ENCODE data around the gene CTSC.
"Not testable (repeated sequence)": the region's sequence is repeated elsewhere in the genome, so short reads cannot be mapped to it uniquely, and the experiment has no call there.

CTSC gene

GRCh38 chr11:88326099-88326498 is 11.4 kb downstream of the CTSC start:
- no peak for TF ChIP-seq CTCF (IDR thresholded peaks at IDR 0.05; ENCODE audit: insufficient read depth, low read length, poor library complexity, severe bottlenecking)
- TF ChIP-seq EZH2phosphoT487 (conservative IDR thresholded peaks at IDR 0.05; ENCODE audit: low read length): no peak
- Histone ChIP-seq H3K36me3 (ENCODE audit: low read length) (peaks cover 44% of the 10 kb centered on the region), H3K9me3 (ENCODE audit: insufficient read depth, low read length) (no peaks in the 10 kb centered on the region), H3F3A (ENCODE audit: insufficient read depth) (0 out of 2 replicates have a peak, but pooled peaks cover 5% of the 10 kb centered on the region), H3K27ac (ENCODE audit: low read depth, low read length) (no peak overlapping the region), H3K9me2 (replicated peaks; ENCODE audit: insufficient read depth, low read length) (no peaks in the 10 kb centered on the region), H4K20me1 (ENCODE audit: low read depth, low read length) (0 out of 2 replicates have a peak, but pooled peaks cover 3% of the 10 kb centered on the region), H3K27me3 (ENCODE audit: low read length) (no peaks in the 10 kb centered on the region), H3K4me3 (ENCODE audit: insufficient read depth, low read length, poor library complexity, severe bottlenecking) (no peak overlapping the region), H2AFZ (ENCODE audit: low read depth, low read length, severe bottlenecking) (no peak overlapping the region), H3K4me2 (ENCODE audit: low read depth, low read length, poor library complexity, severe bottlenecking) (no peak overlapping the region), H3K79me2 (ENCODE audit: insufficient read depth, low read length) (peaks cover 51% of the 10 kb centered on the region), H3K9ac (ENCODE audit: low read length) (no peak overlapping the region)

GRCh38 chr11:88324562-88325345 is 12.8 kb downstream of the CTSC start:
- 0 out of 2 replicates have a peak, but pooled peaks cover 3% of the 10 kb centered on the region for H4K20me1 ChIP-seq (ENCODE audit: low read depth, low read length)
- no peak overlapping the region for H3K27ac ChIP-seq (ENCODE audit: low read depth, low read length)
- no peaks in the 10 kb centered on the region for H3K9me3 ChIP-seq (ENCODE audit: insufficient read depth, low read length)
- no peaks in the 10 kb centered on the region for H3K9me2 ChIP-seq (replicated peaks; ENCODE audit: insufficient read depth, low read length)
- no peak overlapping the region for H2AFZ ChIP-seq (ENCODE audit: low read depth, low read length, severe bottlenecking)
- no peaks in the 10 kb centered on the region for H3K27me3 ChIP-seq (ENCODE audit: low read length)
- peaks cover 46% of the 10 kb centered on the region for H3K36me3 ChIP-seq (ENCODE audit: low read length)
- 0 out of 2 replicates have a peak, but pooled peaks cover 5% of the 10 kb centered on the region for H3F3A ChIP-seq (ENCODE audit: insufficient read depth)
- H3K4me2 ChIP-seq (ENCODE audit: low read depth, low read length, poor library complexity, severe bottlenecking): no peak overlapping the region
- no peak overlapping the region for H3K9ac ChIP-seq (ENCODE audit: low read length)
- H3K4me3 ChIP-seq (ENCODE audit: insufficient read depth, low read length, poor library complexity, severe bottlenecking): no peak overlapping the region
- H3K79me2 ChIP-seq (ENCODE audit: insufficient read depth, low read length): peaks cover 54% of the 10 kb centered on the region
- no peak for TF ChIP-seq EZH2phosphoT487 (conservative IDR thresholded peaks at IDR 0.05; ENCODE audit: low read length)
- TF ChIP-seq CTCF (IDR thresholded peaks at IDR 0.05; ENCODE audit: insufficient read depth, low read length, poor library complexity, severe bottlenecking): no peak

- not testable (repeated sequence) for H3K9me2 ChIP-seq (replicated peaks; ENCODE audit: insufficient read depth, low read length); H3K27ac ChIP-seq (ENCODE audit: low read depth, low read length); H2AFZ ChIP-seq (ENCODE audit: low read depth, low read length, severe bottlenecking); H3K9me3 ChIP-seq (ENCODE audit: insufficient read depth, low read length); H3K4me3 ChIP-seq (ENCODE audit: insufficient read depth, low read length, poor library complexity, severe bottlenecking); H3K27me3 ChIP-seq (ENCODE audit: low read length); H4K20me1 ChIP-seq (ENCODE audit: low read depth, low read length); H3K9ac ChIP-seq (ENCODE audit: low read length); H3K4me2 ChIP-seq (ENCODE audit: low read depth, low read length, poor library complexity, severe bottlenecking); H3F3A ChIP-seq (ENCODE audit: insufficient read depth)
- Histone ChIP-seq H3K79me2 (ENCODE audit: insufficient read depth, low read length) (peaks cover 59% of the 10 kb centered on the region), H3K36me3 (ENCODE audit: low read length) (peaks cover 38% of the 10 kb centered on the region)
These were observed 14.7 kb downstream of the CTSC start for GRCh38 chr11:88322881-88323280.

GRCh38 chr11:88321412-88321811 is 16.1 kb downstream of the CTSC start:
- H3K9me3 ChIP-seq (ENCODE audit: insufficient read depth, low read length); H3K27me3 ChIP-seq (ENCODE audit: low read length); H3K4me3 ChIP-seq (ENCODE audit: insufficient read depth, low read length, poor library complexity, severe bottlenecking); H2AFZ ChIP-seq (ENCODE audit: low read depth, low read length, severe bottlenecking); H3F3A ChIP-seq (ENCODE audit: insufficient read depth); H3K4me2 ChIP-seq (ENCODE audit: low read depth, low read length, poor library complexity, severe bottlenecking); H3K9ac ChIP-seq (ENCODE audit: low read length); H3K9me2 ChIP-seq (replicated peaks; ENCODE audit: insufficient read depth, low read length); H3K27ac ChIP-seq (ENCODE audit: low read depth, low read length); H4K20me1 ChIP-seq (ENCODE audit: low read depth, low read length): not testable (repeated sequence)
- Histone ChIP-seq H3K79me2 (ENCODE audit: insufficient read depth, low read length) (peaks cover 54% of the 10 kb centered on the region), H3K36me3 (ENCODE audit: low read length) (peaks cover 27% of the 10 kb centered on the region)
